DOHH2 (cell line): ENCODE measurements around the gene NPL.

Experiments
- H3F3A ChIP-seq: fragments of 200-600 bp; sonication (generic), shearing (Covaris generic); 2 replicates; pipeline ENCODE4 v1.6.0; 2016; ENCODE audit warnings: antibody characterized with exemption, mild to moderate bottlenecking; ENCODE audit not compliant: control insufficient read depth, insufficient read depth
- H3K27ac ChIP-seq: fragments of 200-600 bp; sonication (generic); 2 replicates; pipeline ENCODE4 v1.5.1; 2014; ENCODE audit warnings: low read depth, mild to moderate bottlenecking, low read length, moderate library complexity
- H3K27me3 ChIP-seq: fragments of 200-600 bp; sonication (generic); 2 replicates; pipeline ENCODE4 v1.6.1; 2014; ENCODE audit warnings: mild to moderate bottlenecking, low read length, mixed read lengths; ENCODE audit not compliant: control insufficient read depth
- H3K36me3 ChIP-seq: fragments of 200-600 bp; sonication (generic); 2 replicates; pipeline ENCODE4 v1.6.1; 2014; ENCODE audit warnings: mild to moderate bottlenecking, low read length, moderate library complexity, mixed read lengths; ENCODE audit not compliant: control insufficient read depth
- H3K4me1 ChIP-seq: fragments of 200-600 bp; sonication (generic); 2 replicates; pipeline ENCODE4 v1.6.1; 2014; ENCODE audit warnings: mild to moderate bottlenecking, low read length, mixed read lengths; ENCODE audit not compliant: control insufficient read depth
- H3K4me2 ChIP-seq: fragments of 200-600 bp; sonication (generic); 2 replicates; pipeline ENCODE4 v1.6.0; 2014; ENCODE audit warnings: mild to moderate bottlenecking, low read length, moderate library complexity
- H3K4me3 ChIP-seq: fragments of 200-600 bp; sonication (generic); 2 replicates; pipeline ENCODE4 v1.5.1; 2014; ENCODE audit warnings: mild to moderate bottlenecking, low read length, mixed read lengths
- H3K79me2 ChIP-seq: fragments of 200-600 bp; sonication (generic); 2 replicates; pipeline ENCODE4 v1.6.1; 2014; ENCODE audit warnings: mild to moderate bottlenecking, low read length, mixed read lengths; ENCODE audit not compliant: control insufficient read depth
- H3K9me2 ChIP-seq: fragments of 200-600 bp; sonication (generic); replicated peaks from 2 replicates; pipeline ENCODE4 v1.6.1; 2014; ENCODE audit warnings: mild to moderate bottlenecking, low read length, mixed read lengths; ENCODE audit not compliant: control insufficient read depth
- H3K9me3 ChIP-seq: fragments of 200-600 bp; sonication (generic); 2 replicates; pipeline ENCODE4 v1.6.1; 2014; ENCODE audit warnings: antibody characterized with exemption, low read length, mixed read lengths; ENCODE audit not compliant: control insufficient read depth, insufficient read depth
- H4K20me1 ChIP-seq: fragments of 200-600 bp; sonication (generic); 2 replicates; pipeline ENCODE4 v1.6.0; 2014; ENCODE audit warnings: low read depth, mild to moderate bottlenecking, antibody characterized with exemption, low read length, moderate library complexity; ENCODE audit not compliant: control insufficient read depth, insufficient read depth
- EZH2phosphoT487 ChIP-seq: fragments of 200-600 bp; sonication (generic); IDR thresholded peaks from 2 replicates; pipeline ENCODE4 v1.6.1; 2017; ENCODE audit warnings: borderline replicate concordance, mild to moderate bottlenecking, antibody characterized with exemption, low read length, moderate library complexity, mixed read lengths
- TF ChIP-seq, protein P1 (sequence below): fragments of 200-600 bp; sonication (generic); IDR thresholded peaks from one replicate; pipeline ENCODE4 v1.5.1; 2014; ENCODE audit warnings: antibody characterized with exemption, mild to moderate bottlenecking, low read depth, low read length; ENCODE audit not compliant: poor library complexity, severe bottlenecking

Gene NPL

DNA sequence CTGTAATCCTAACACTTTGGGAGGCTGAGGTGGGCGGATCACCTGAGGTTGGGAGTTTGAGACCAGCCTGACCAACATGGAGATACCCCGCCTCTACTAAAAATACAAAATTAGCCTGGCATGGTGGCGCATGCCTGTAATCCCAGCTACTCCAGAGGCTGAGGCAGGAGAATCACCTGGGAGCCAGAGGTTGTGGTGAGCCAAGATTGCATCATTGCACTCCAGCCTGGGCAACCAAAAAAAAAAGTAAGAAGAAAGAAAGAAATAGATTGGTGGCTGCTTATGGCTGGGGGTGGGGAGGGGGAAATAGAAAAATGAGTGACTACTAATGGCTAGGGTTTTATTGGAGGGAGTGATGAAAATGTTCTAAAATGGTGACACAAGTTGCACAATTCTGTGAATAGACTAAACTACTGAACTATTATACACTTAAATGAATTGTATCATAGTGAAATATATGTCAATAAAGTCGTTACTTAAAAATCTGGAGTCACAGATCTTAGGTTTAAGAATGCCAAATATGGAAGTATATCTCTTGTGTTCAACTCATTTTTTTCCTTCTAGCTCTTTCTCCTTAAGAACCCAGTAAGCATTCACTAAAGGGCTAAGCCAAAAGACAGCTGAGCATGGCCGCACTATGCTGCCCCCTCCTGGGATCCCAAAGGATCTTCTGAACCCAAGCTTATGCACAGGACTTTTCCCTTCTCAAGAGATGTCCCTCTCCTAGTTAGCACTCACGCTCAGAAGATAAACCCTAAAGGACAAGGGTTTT is 3.2 kb upstream of the NPL start:
- no peak overlapping the region for H3K4me2 ChIP-seq
- no peaks in the 10 kb centered on the region for H3K9me3 ChIP-seq
- peaks cover 7% of the 10 kb centered on the region for H3F3A ChIP-seq
- H4K20me1 ChIP-seq = no peaks in the 10 kb centered on the region
- no peak overlapping the region for H3K27ac ChIP-seq
- no peaks in the 10 kb centered on the region for H3K9me2 ChIP-seq
- TF ChIP-seq, protein P1, sequence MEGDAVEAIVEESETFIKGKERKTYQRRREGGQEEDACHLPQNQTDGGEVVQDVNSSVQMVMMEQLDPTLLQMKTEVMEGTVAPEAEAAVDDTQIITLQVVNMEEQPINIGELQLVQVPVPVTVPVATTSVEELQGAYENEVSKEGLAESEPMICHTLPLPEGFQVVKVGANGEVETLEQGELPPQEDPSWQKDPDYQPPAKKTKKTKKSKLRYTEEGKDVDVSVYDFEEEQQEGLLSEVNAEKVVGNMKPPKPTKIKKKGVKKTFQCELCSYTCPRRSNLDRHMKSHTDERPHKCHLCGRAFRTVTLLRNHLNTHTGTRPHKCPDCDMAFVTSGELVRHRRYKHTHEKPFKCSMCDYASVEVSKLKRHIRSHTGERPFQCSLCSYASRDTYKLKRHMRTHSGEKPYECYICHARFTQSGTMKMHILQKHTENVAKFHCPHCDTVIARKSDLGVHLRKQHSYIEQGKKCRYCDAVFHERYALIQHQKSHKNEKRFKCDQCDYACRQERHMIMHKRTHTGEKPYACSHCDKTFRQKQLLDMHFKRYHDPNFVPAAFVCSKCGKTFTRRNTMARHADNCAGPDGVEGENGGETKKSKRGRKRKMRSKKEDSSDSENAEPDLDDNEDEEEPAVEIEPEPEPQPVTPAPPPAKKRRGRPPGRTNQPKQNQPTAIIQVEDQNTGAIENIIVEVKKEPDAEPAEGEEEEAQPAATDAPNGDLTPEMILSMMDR = peak; percentile 70
- TF ChIP-seq EZH2phosphoT487 = no peak
- no peak overlapping the region for H3K4me3 ChIP-seq
- no peaks in the 10 kb centered on the region for H3K36me3 ChIP-seq
- no peaks in the 10 kb centered on the region for H3K79me2 ChIP-seq
- peaks cover 37% of the 10 kb centered on the region for H3K4me1 ChIP-seq
- H3K27me3 ChIP-seq = peaks cover 7% of the 10 kb centered on the region

DNA sequence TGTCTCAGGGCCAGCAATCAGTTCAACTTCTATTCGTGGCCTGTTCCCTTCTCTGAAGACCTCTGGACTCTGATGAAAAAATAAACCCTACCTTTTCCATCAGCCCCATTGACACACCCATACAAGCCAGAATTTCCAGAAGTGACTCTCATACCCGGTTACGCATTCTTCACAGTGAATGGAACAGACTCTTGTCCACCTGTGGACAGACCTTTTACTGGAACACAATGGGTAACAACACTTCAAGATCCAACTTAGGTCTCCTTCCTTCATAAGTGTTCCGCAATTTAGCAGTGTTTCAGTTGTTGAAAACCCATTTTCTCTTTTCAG is 2.6 kb upstream of the NPL start:
- H3K4me2 ChIP-seq = no peak overlapping the region
- no peaks in the 10 kb centered on the region for H4K20me1 ChIP-seq
- H3K36me3 ChIP-seq = no peaks in the 10 kb centered on the region
- peaks cover 32% of the 10 kb centered on the region for H3K4me1 ChIP-seq
- H3K9me2 ChIP-seq = no peaks in the 10 kb centered on the region
- H3K27me3 ChIP-seq = peaks cover 7% of the 10 kb centered on the region
- no peaks in the 10 kb centered on the region for H3K9me3 ChIP-seq
- H3F3A ChIP-seq = peaks cover 6% of the 10 kb centered on the region
- H3K79me2 ChIP-seq = no peaks in the 10 kb centered on the region
- no peak for TF ChIP-seq EZH2phosphoT487
- TF ChIP-seq, protein P1 = peak; percentile 6
- no peak overlapping the region for H3K4me3 ChIP-seq
- H3K27ac ChIP-seq = no peak overlapping the region

DNA sequence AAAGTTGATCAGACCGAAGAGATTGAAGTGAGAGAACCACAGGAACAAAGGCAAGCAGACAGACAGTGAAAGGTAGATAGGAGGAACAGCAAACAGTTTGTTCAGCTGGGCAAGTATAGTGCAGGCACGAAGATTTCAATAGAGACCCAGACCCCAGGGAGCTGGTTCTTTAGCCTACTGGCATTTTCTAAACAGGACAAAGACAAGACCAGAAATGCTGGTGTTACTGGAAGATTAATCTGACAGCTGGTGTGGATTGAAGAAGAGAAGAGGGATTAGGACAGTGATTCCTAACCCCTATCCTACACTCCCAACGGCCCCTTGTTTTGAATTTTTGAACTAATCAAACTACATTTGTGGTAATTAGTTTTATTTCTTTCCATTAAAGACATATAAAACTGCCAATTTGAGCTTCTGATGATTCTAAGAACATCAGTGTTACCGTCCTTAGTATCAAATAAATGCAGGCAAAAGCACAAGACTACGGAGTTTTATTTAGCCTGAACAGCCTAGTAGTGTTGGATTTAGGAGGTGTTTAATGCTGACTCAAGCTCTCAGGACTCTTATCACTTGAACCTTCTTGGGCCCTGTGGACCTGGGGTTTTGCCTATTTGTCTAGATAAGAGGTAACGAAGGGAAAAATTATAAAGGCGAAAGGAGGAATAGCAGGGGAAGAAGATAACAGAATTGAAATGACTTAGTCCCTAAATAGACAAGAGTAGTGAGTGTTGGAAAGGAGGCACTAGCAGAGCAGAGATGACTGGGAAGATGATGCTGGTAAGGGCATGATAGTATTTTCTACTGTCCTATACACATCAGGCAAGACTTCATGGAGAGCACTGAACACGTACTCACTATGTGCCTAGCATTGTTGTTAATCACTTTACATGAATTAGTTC is 2.0 kb downstream of the NPL start:
- H3K4me2 ChIP-seq = no peak overlapping the region
- H3K27ac ChIP-seq = no peak overlapping the region
- TF ChIP-seq, protein P1 = no peak
- TF ChIP-seq EZH2phosphoT487 = no peak
- peaks cover 3% of the 10 kb centered on the region for H3F3A ChIP-seq
- no peaks in the 10 kb centered on the region for H3K36me3 ChIP-seq
- H3K27me3 ChIP-seq = peaks cover 7% of the 10 kb centered on the region
- H3K9me3 ChIP-seq = no peaks in the 10 kb centered on the region
- no peaks in the 10 kb centered on the region for H4K20me1 ChIP-seq
- H3K79me2 ChIP-seq = no peaks in the 10 kb centered on the region
- no peaks in the 10 kb centered on the region for H3K9me2 ChIP-seq
- peaks cover 24% of the 10 kb centered on the region for H3K4me1 ChIP-seq
- H3K4me3 ChIP-seq = no peak overlapping the region
